Adrenal gland (tissue), 12 donors: ENCODE results near the gene PTP4A1. TPM values are rescaled to one million over a fixed set of nuclear protein-coding genes. Genes with fewer than 3 reads are reported as not detected.

Experiments
- DNase-seq, 7 donors: peaks; one replicate each; pipeline ENCODE4 v3.0.0-alpha.2; 2019 to 2020
- H3K27ac ChIP-seq, 5 donors: fragments of 200-600 bp; sonication (generic) in 4 of 5; 1 replicate in 3 of 5; 2 replicates in 2 of 5; pipeline versions ENCODE4 v1.5.1 to v1.8.0; 2016 to 2020; ENCODE audit warnings: mild to moderate bottlenecking in 1 of 5
- H3K27me3 ChIP-seq: fragments of 200-600 bp; 2 replicates; pipeline ENCODE4 v1.8.0; 2021
- H3K36me3 ChIP-seq, 2 donors: fragments of 200-600 bp; replicated peaks in 1 of 2; 1 replicate in 1 of 2; 2 replicates in 1 of 2; pipeline versions ENCODE4 v1.5.1 to v1.8.0; 2018 to 2022
- H3K4me1 ChIP-seq, 2 donors: fragments of 200-600 bp; replicated peaks in 1 of 2; 1 replicate in 1 of 2; 2 replicates in 1 of 2; pipeline versions ENCODE4 v1.5.1 to v1.8.0; 2018 to 2021
- H3K4me3 ChIP-seq, 4 donors: fragments of 200-600 bp; sonication (generic) in 3 of 4; one replicate each; pipeline ENCODE4 v1.5.1; 2016 to 2018
- H3K9me3 ChIP-seq, 3 donors: fragments of 200-600 bp; sonication (generic) in 1 of 3; replicated peaks in 1 of 3; 1 replicate in 2 of 3; 2 replicates in 1 of 3; pipeline versions ENCODE4 v1.5.1 to v1.8.0; 2016 to 2021
- CTCF ChIP-seq, 6 experiments: fragments of 450-650 bp in 4 of 6; fragments of 200-600 bp in 2 of 6; sonication (generic) in 1 of 6; IDR thresholded peaks; 1 replicate in 5 of 6; 2 replicates in 1 of 6; pipeline versions ENCODE4 v1.5.1 to v1.8.0; 2016 to 2021; ENCODE audit warnings: antibody characterized with exemption in 6 of 6, mild to moderate bottlenecking in 2 of 6, moderate library complexity in 1 of 6
- POLR2A ChIP-seq, 2 donors: fragments of 450-650 bp; IDR thresholded peaks; one replicate each; pipeline ENCODE4 v1.6.1; 2017; ENCODE audit warnings: antibody characterized with exemption in 2 of 2, mild to moderate bottlenecking in 2 of 2, moderate library complexity in 1 of 2
- WGBS, 4 donors: extraction: QIAGEN DNeasy Blood & Tissue Kit in 2 of 4; methylation state at CpG; one replicate each; pipeline versions ENCODE4 v1.1.5 to v1.1.7; 2013 to 2017; 5-methylcytosine and 5-hydroxymethylcytosine counted together
- intact Hi-C, 2 donors: fragments of 100-400 bp; cut with DNase I; formaldehyde crosslinking; loops; one replicate each; pipeline versions ENCODE4 v1.14.1 to v1.15.0; 2022 to 2023
- polyA plus RNA-seq, 3 donors: library from polyadenylated mRNA; stranded (reverse); fragments of 200-250 nt in 2 of 3; fragments of 350-450 nt in 1 of 3; fragmentation: Illumina TruSeq in 1 of 3; extraction: RNeasy Lipid Tissue Mini Kit (QIAGEN cat#74804) in 1 of 3; gene quantifications; one replicate each; pipeline ENCODE4 v1.2.3, GENCODE V29; 2013 to 2014
- total RNA-seq, 9 donors: library from RNA; depleted of rRNA in 4 of 9; stranded (reverse); fragments of >200 nt in 4 of 9; fragments of 120-200 nt in 1 of 9; fragmentation: NEBNext Ultra II Directional in 1 of 9; extraction: Animal tissue kit (Norgen Biotek cat#: 25700) in 1 of 9; gene quantifications; one replicate each; pipeline versions ENCODE4 v1.1.0 to v1.2.4, GENCODE V29; 2013 to 2023
- donor health status: healthy with polysubstance abuse.
- donor health status: Bipolar disorder and iron deficiency.
- donor health status: DM: yes; HTN: yes; CAD: no.
- donor health status: DM: no; HTN: no; CAD: no.
- donor health status: DM: no; HTN: no; CAD: no.
- donor health status: DM: yes; HTN: yes; CAD: no.

PTP4A1 gene
- total and polyA plus RNA-seq, 12 donors, result 5.7 to 194 (median 59.7) TPM

GRCh38 chr6:63543982-63544381, 28.3 kb upstream of the PTP4A1 start:
- intact Hi-C loops, result no loop called here
- H3K4me3 ChIP-seq, result no peak overlapping the region

GRCh38 chr6:63546236-63546635, 26.0 kb upstream of the PTP4A1 start:
- H3K4me3 ChIP-seq, result no peak overlapping the region
- no peak for DNase-seq
- no peaks in the 10 kb centered on the region for H3K4me1 ChIP-seq
- H3K27ac ChIP-seq, result no peak overlapping the region
- TF ChIP-seq CTCF (IDR thresholded peaks at IDR 0.05) (no peak), POLR2A (IDR thresholded peaks at IDR 0.05) (no peak)
- intact Hi-C loops, result no loop called here
- H3K9me3 ChIP-seq, result no peaks in the 10 kb centered on the region
- no peaks in the 10 kb centered on the region for H3K36me3 ChIP-seq
- H3K27me3 ChIP-seq, result no peaks in the 10 kb centered on the region
- 91 to 98% (median 96%) methylated on average over 6 of the region's 6 CpGs for WGBS, 4 donors

More at GRCh38 chr6:63543982-63544381, 28.3 kb upstream of the PTP4A1 start:
- WGBS, 4 donors, result 36 to 62% (median 54%) methylated on average over 3 of the region's 3 CpGs
- no peak for TF ChIP-seq CTCF (IDR thresholded peaks at IDR 0.05)
- TF ChIP-seq POLR2A (IDR thresholded peaks at IDR 0.05), result no peak
- H3K27ac ChIP-seq, result no peak overlapping the region
- no peak for DNase-seq
- no peaks in the 10 kb centered on the region for H3K27me3 ChIP-seq
- H3K36me3 ChIP-seq, result no peaks in the 10 kb centered on the region
- no peaks in the 10 kb centered on the region for H3K9me3 ChIP-seq
- H3K4me1 ChIP-seq, result no peaks in the 10 kb centered on the region

- H3K4me3 ChIP-seq, result no peak overlapping the region
- no peaks in the 10 kb centered on the region for H3K27me3 ChIP-seq
- intact Hi-C loops, result no loop called here
- no peak for TF ChIP-seq POLR2A (IDR thresholded peaks at IDR 0.05)
- TF ChIP-seq CTCF (IDR thresholded peaks at IDR 0.05), result no peak
- H3K27ac ChIP-seq, result no peak overlapping the region
- H3K4me1 ChIP-seq, result no peaks in the 10 kb centered on the region
- H3K36me3 ChIP-seq, result no peaks in the 10 kb centered on the region
- no peaks in the 10 kb centered on the region for H3K9me3 ChIP-seq
- DNase-seq, result no peak
- 89 to 91% (median 91%) methylated on average over 1 of the region's 1 CpG for WGBS, 4 donors
Observed at GRCh38 chr6:63546697-63547096, 25.6 kb upstream of the PTP4A1 start.

GRCh38 chr6:63549076-63549475, 23.2 kb upstream of the PTP4A1 start:
- no peaks in the 10 kb centered on the region for H3K9me3 ChIP-seq
- H3K27ac ChIP-seq, result no peak overlapping the region
- no peaks in the 10 kb centered on the region for H3K27me3 ChIP-seq
- 87 to 91% (median 90%) methylated on average over 5 of the region's 5 CpGs for WGBS, 4 donors
- no peaks in the 10 kb centered on the region for H3K4me1 ChIP-seq
- intact Hi-C loops, result no loop called here
- H3K36me3 ChIP-seq, result no peaks in the 10 kb centered on the region
- no peak for TF ChIP-seq POLR2A (IDR thresholded peaks at IDR 0.05)
- TF ChIP-seq CTCF (IDR thresholded peaks at IDR 0.05), result no peak
- no peak for DNase-seq
- H3K4me3 ChIP-seq, result no peak overlapping the region
